A673 (cell line): ENCODE data around the gene RASGRF1. TPM values are rescaled to one million over a fixed set of nuclear protein-coding genes. Genes with fewer than 3 reads are reported as not detected.

Experiments
- BruUV-seq: library from RNA; stranded (reverse); fragments of 400-500 nt; replicated peaks from 2 replicates; lab custom pipeline; 2021; lab: Mats Ljungman, UMichigan
- CTCF ChIA-PET: fragments of 300-600 bp; sonication (Branson Sonifier 250); formaldehyde crosslinking; loops from one replicate; lab custom pipeline; 2022; ENCODE audit warnings: antibody characterized with exemption; lab: Charles Lee
- POLR2A ChIA-PET: fragments of 300-600 bp; sonication (Branson Sonifier 250); formaldehyde crosslinking; loops from one replicate; lab custom pipeline; 2022; ENCODE audit warnings: antibody characterized with exemption; ENCODE audit not compliant: low non-redundant PET; lab: Charles Lee
- DNase-seq: peaks from one replicate; pipeline ENCODE4 v3.0.0-alpha.2; 2015; ENCODE audit warnings: low spot score
- H3K27ac ChIP-seq: fragments of 200-600 bp; sonication (generic); 2 replicates; pipeline ENCODE4 v1.5.1; 2016; ENCODE audit warnings: mixed run types, low read depth, mild to moderate bottlenecking, mixed read lengths, antibody characterized with exemption, low read length; ENCODE audit not compliant: poor library complexity, severe bottlenecking
- H3K27me3 ChIP-seq: fragments of 200-600 bp; sonication (generic); replicated peaks from 2 replicates; pipeline ENCODE4 v1.6.1; 2017; ENCODE audit warnings: mixed run types, low read depth, mild to moderate bottlenecking, mixed read lengths, antibody characterized with exemption, low read length; ENCODE audit not compliant: insufficient read depth, poor library complexity
- H3K36me3 ChIP-seq: fragments of 200-600 bp; sonication (generic); 2 replicates; pipeline ENCODE4 v1.6.1; 2016; ENCODE audit warnings: mixed run types, mild to moderate bottlenecking, mixed read lengths, antibody characterized with exemption, low read length; ENCODE audit not compliant: insufficient read depth, poor library complexity, severe bottlenecking
- H3K4me1 ChIP-seq: fragments of 200-600 bp; sonication (generic); 2 replicates; pipeline ENCODE4 v1.6.1; 2017; ENCODE audit warnings: mixed run types, mild to moderate bottlenecking, mixed read lengths, antibody characterized with exemption, low read length; ENCODE audit not compliant: insufficient read depth, poor library complexity, severe bottlenecking
- H3K4me3 ChIP-seq: fragments of 200-600 bp; sonication (generic); 2 replicates; pipeline ENCODE4 v1.5.1; 2016; ENCODE audit warnings: low read depth, mixed run types, mild to moderate bottlenecking, mixed read lengths, low read length; ENCODE audit not compliant: poor library complexity, severe bottlenecking
- H3K9me3 ChIP-seq: fragments of 200-600 bp; sonication (generic); 2 replicates; pipeline ENCODE4 v1.6.1; 2016; ENCODE audit warnings: mixed run types, low read depth, mild to moderate bottlenecking, mixed read lengths, antibody characterized with exemption, low read length; ENCODE audit not compliant: poor library complexity, severe bottlenecking
- CTCF ChIP-seq: fragments of 300-800, 200-600 bp; sonication (generic); conservative IDR thresholded peaks from 2 replicates; pipeline ENCODE4 v1.5.1; 2017; ENCODE audit warnings: low read depth, mild to moderate bottlenecking, antibody characterized with exemption, low read length, moderate library complexity, mixed read lengths
- EZH2 ChIP-seq: fragments of 200-600 bp; sonication (generic); IDR thresholded peaks from 2 replicates; pipeline ENCODE4 v1.6.1; 2017; ENCODE audit warnings: borderline replicate concordance, low read depth, mild to moderate bottlenecking, mixed read lengths, antibody characterized with exemption, low read length; ENCODE audit not compliant: poor library complexity, severe bottlenecking
- intact Hi-C: fragments of 100-400 bp; cut with micrococcal nuclease; formaldehyde crosslinking; loops from one replicate; pipeline ENCODE4 v1.10.0; 2022; ENCODE audit not compliant: unreplicated experiment
- total RNA-seq: library from RNA; stranded (reverse); gene quantifications from 2 replicates; pipeline ENCODE4 v1.2.3, GENCODE V29; 2021

The RASGRF1 gene
- total RNA-seq, 1 experiment from 2014 or later, result 0.73 TPM

GRCh38 chr15:78985859-78986475 lies 104.6 kb downstream of the RASGRF1 start:
- Histone ChIP-seq H3K36me3 (no peaks in the 10 kb centered on the region), H3K9me3 (no peaks in the 10 kb centered on the region), H3K27me3 (no peaks in the 10 kb centered on the region), H3K4me1 (no peaks in the 10 kb centered on the region), H3K27ac (no peak overlapping the region), H3K4me3 (no peak overlapping the region)
- CTCF ChIA-PET, result interaction anchor here (0.7 kb wide), 1 partner anchor 39 kb away, joined by 7 read pairs; no protein-coding TSS in a partner anchor
- POLR2A ChIA-PET, result interaction anchor here (0.7 kb wide), 1 partner anchor 24 kb away, joined by 14 read pairs; no protein-coding TSS in a partner anchor
- DNase-seq, result no peak
- BruUV-seq, result no TSS peak
- TF ChIP-seq EZH2 (no peak), CTCF (no peak)
- intact Hi-C loops, result no loop called here

- intact Hi-C loops, result no loop called here
- no peak overlapping the region for H3K4me3 ChIP-seq
- POLR2A ChIA-PET, result no interaction called here
- H3K27ac ChIP-seq, result no peak overlapping the region
- no peaks in the 10 kb centered on the region for H3K4me1 ChIP-seq
- no peaks in the 10 kb centered on the region for H3K36me3 ChIP-seq
- H3K27me3 ChIP-seq, result no peaks in the 10 kb centered on the region
- no TSS peak for BruUV-seq
- DNase-seq, result no peak
- CTCF ChIA-PET, result no interaction called here
- no peaks in the 10 kb centered on the region for H3K9me3 ChIP-seq
- no peak for TF ChIP-seq EZH2
- no peak for TF ChIP-seq CTCF
Measured at GRCh38 chr15:78984041-78984440, 106.5 kb downstream of the RASGRF1 start.

- no peak for DNase-seq
- Histone ChIP-seq H3K4me1 (no peaks in the 10 kb centered on the region), H3K27me3 (no peaks in the 10 kb centered on the region), H3K27ac (no peak overlapping the region), H3K36me3 (no peaks in the 10 kb centered on the region), H3K9me3 (no peaks in the 10 kb centered on the region), H3K4me3 (no peak overlapping the region)
- intact Hi-C loops, result no loop called here
- ChIA-PET POLR2A (no interaction called here), CTCF (no interaction called here)
- BruUV-seq, result no TSS peak
- TF ChIP-seq CTCF (no peak), EZH2 (no peak)
Measured at GRCh38 chr15:78983146-78983918, 107.2 kb downstream of the RASGRF1 start.
